PC-9 (cell line): ENCODE results near the gene PDHA1.

Experiments used
- EZH2 ChIP-seq: fragments of 200-600 bp; sonication (generic); IDR thresholded peaks from 2 replicates; pipeline ENCODE4 v1.8.0; 2017; ENCODE audit warnings: antibody characterized with exemption, low read depth
- TF ChIP-seq, protein P1 (sequence below): fragments of 200-600 bp; sonication (generic); conservative IDR thresholded peaks from 2 replicates; pipeline ENCODE4 v1.6.1; 2017; ENCODE audit warnings: mixed run types, antibody characterized with exemption, mild to moderate bottlenecking, moderate library complexity

DNA sequence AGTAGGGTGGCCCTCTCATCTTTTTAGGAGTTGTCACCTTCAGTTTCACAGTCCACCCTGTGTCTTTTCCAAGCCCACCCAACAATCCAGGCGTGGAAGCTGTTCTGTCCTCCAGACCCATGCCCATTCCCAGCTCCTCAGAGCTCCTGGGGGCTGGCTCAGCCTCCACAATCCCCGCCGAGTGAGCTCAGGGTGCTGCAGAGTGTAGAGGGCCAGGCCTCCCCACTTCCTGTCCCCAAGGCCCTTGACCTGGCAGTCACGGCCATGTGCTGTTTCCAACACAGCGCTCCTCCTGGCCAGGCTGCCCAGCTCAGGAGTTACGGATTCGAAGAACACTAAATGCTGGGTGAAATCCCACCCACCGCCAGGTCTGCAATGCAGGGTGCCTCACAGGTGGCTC is 31.8 kb downstream of the PDHA1 start:
- no peak for TF ChIP-seq EZH2
- TF ChIP-seq, protein P1, sequence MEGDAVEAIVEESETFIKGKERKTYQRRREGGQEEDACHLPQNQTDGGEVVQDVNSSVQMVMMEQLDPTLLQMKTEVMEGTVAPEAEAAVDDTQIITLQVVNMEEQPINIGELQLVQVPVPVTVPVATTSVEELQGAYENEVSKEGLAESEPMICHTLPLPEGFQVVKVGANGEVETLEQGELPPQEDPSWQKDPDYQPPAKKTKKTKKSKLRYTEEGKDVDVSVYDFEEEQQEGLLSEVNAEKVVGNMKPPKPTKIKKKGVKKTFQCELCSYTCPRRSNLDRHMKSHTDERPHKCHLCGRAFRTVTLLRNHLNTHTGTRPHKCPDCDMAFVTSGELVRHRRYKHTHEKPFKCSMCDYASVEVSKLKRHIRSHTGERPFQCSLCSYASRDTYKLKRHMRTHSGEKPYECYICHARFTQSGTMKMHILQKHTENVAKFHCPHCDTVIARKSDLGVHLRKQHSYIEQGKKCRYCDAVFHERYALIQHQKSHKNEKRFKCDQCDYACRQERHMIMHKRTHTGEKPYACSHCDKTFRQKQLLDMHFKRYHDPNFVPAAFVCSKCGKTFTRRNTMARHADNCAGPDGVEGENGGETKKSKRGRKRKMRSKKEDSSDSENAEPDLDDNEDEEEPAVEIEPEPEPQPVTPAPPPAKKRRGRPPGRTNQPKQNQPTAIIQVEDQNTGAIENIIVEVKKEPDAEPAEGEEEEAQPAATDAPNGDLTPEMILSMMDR, result no peak
